ENCODE measurements around the gene IGFN1.

The IGFN1 gene

GRCh38 chr1:201185527-201186128 lies 5.0 kb upstream of the IGFN1 start:
- no peak for DNase-seq (ENCODE audit: low read depth)

GRCh38 chr1:201186192-201186591 lies 4.4 kb upstream of the IGFN1 start:
- DNase-seq (ENCODE audit: low read depth): no peak

GRCh38 chr1:201189085-201189484 lies 1.5 kb upstream of the IGFN1 start:
- DNase-seq (ENCODE audit: low read depth): no peak

GRCh38 chr1:201190005-201190404 lies 619 bp upstream of the IGFN1 start:
- DNase-seq (ENCODE audit: low read depth): no peak

- DNase-seq (ENCODE audit: low read depth): peak; percentile 61
Measured at GRCh38 chr1:201191653-201192260, 1.1 kb downstream of the IGFN1 start.

GRCh38 chr1:201192261-201192788 lies 1.7 kb downstream of the IGFN1 start:
- DNase-seq (ENCODE audit: low read depth): no peak

- no peak for DNase-seq (ENCODE audit: low read depth)
Measured at GRCh38 chr1:201194046-201194445, 3.4 kb downstream of the IGFN1 start.

- DNase-seq (ENCODE audit: low read depth): no peak
Measured at GRCh38 chr1:201198598-201198997, 8.0 kb downstream of the IGFN1 start.

- no peak for DNase-seq (ENCODE audit: low read depth)
Measured at GRCh38 chr1:201205036-201205435, 14.4 kb downstream of the IGFN1 start.

- DNase-seq (ENCODE audit: low read depth): no peak
Measured at GRCh38 chr1:201206176-201206575, 15.6 kb downstream of the IGFN1 start.

GRCh38 chr1:201207046-201207445 lies 16.4 kb downstream of the IGFN1 start:
- no peak for DNase-seq (ENCODE audit: low read depth)

- DNase-seq (ENCODE audit: low read depth): no peak
Measured at GRCh38 chr1:201208236-201208635, 17.6 kb downstream of the IGFN1 start.

GRCh38 chr1:201212056-201212455 lies 21.4 kb downstream of the IGFN1 start:
- no peak for DNase-seq (ENCODE audit: low read depth)

GRCh38 chr1:201212461-201213055 lies 21.9 kb downstream of the IGFN1 start:
- DNase-seq (ENCODE audit: low read depth): no peak

GRCh38 chr1:201213106-201213770 lies 22.6 kb downstream of the IGFN1 start:
- no peak for DNase-seq (ENCODE audit: low read depth)

- DNase-seq (ENCODE audit: low read depth): no peak
Measured at GRCh38 chr1:201213926-201214325, 23.3 kb downstream of the IGFN1 start.

- no peak for DNase-seq (ENCODE audit: low read depth)
Measured at GRCh38 chr1:201214461-201214860, 23.8 kb downstream of the IGFN1 start.

- DNase-seq (ENCODE audit: low read depth): no peak
Measured at GRCh38 chr1:201214886-201215285, 24.3 kb downstream of the IGFN1 start.

GRCh38 chr1:201215531-201216357 lies 25.1 kb downstream of the IGFN1 start:
- no peak for DNase-seq (ENCODE audit: low read depth)

- no peak for DNase-seq (ENCODE audit: low read depth)
Measured at GRCh38 chr1:201216395-201217085, 25.9 kb downstream of the IGFN1 start.

- DNase-seq (ENCODE audit: low read depth): no peak
Measured at GRCh38 chr1:201217146-201217545, 26.5 kb downstream of the IGFN1 start.

Measured in GM04503 (cell line).